HG03354 (cell line): ENCODE results near the gene TMEM170B.

Experiments used
- ATAC-seq: cut with Tn5 transposase; IDR thresholded peaks from one replicate; pipeline ENCODE4 v1.9.1; 2021; ENCODE audit warnings: mild to moderate bottlenecking; ENCODE audit not compliant: unreplicated experiment, poor library complexity, severe bottlenecking

Gene TMEM170B, protein sequence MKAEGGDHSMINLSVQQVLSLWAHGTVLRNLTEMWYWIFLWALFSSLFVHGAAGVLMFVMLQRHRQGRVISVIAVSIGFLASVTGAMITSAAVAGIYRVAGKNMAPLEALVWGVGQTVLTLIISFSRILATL

DNA sequence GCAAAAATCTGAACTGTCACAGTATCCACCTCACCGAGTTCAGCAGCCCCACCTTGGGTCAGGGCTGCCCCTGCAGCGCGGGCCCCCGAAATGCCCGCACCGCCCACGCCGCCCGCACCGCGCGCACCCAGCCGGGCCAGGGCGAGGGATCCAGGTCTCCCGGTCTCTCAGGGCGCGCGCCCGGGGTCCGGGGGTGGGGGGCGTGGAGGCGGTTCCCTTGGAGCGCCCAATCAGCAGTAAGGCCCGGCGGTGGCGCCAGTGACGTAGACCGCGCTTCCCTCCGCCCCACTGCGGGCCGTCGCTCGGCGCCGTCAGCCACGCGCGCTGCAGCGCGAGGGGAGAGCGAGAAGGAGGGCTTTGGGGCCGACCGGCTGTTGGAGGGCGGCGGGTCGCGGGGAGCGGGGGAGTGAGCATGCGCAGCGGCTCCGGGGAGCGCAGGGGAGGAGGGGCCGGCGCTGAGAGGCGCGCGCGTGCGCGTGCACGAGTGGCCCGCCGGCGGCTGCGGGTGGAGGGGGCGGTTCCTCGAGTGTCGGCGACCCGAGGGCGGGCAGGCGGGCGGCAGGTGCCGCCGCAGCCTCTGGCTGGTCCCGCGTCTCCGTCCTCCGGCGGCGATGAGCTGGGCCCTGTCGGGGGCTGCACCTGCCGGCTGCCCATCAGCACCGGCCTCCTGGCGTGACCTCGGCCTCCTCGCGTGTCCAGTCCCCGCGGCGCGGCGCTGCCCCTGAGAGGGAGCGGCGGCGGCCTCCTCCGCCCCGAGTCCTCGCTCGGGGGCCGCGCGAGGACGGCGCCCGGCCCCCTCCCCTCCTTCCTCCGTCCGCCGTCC, at the start of gene TMEM170B:
TMEM170B (plus strand) TSS at position 521 of the 823 bp plus-strand sequence. CDS start 529 bp downstream, outside the sequence.
- peak; percentile 96 for ATAC-seq

DNA sequence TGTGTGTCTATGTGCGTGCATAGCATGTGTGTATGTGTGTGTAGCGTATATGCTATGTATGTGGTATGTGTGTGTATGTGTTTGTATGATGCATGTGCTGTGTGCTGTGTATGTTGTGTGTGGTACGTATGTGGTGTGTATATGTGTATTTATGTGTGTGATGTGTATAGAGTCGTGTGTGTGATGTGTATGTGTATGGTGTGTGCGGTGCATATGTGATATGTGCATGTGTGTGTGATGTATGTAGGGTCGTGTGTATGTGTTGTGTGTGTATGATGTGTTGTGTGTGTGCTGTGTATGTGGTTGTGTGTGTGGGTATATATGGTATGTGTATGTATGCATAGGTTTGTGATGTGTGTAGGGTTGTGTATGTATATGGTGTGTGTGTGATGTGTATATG, 46.6 kb upstream of the TMEM170B start:
- ATAC-seq: no peak

DNA sequence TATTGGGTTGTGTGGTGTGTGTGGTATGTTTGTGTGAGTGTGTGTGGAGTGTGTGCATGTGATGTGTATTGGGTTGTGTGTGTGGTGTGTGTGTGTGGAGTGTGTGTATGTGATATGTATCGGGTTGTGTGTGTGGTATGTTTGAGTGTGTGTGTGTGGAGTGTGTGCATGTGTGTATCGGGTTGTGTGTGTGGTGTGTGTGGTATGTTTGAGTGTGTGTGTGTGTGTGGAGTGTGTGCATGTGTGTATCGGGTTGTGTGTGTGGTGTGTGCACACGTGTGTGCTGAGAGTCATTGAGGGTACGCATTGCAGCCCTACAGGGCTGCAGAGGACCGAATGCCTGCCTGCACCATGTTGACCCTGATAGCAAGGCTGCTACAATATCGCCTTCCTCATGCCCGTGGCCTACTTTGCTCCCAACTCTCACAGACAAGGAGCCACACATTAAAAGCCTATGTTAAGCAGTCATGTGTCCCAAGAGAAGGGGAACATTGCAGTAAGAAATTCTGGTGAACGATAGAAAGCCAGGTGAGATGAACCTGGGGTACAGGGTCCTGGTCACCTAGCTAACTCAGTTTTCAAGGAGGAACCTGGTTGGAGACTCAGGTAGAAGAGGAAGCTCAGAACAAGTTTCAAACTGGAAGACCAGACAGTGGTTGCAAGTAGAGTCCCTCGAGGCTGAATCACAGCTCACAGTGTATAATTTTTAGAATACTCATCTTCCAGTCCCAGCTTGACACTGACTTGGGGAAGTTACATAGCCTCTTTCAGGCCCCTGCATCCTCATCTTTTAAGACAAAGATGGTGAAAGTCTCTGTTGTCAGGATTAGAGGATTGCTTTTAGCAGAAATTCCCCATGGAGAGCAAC, 45.7 kb upstream of the TMEM170B start:
- peak; percentile 36 for ATAC-seq

DNA sequence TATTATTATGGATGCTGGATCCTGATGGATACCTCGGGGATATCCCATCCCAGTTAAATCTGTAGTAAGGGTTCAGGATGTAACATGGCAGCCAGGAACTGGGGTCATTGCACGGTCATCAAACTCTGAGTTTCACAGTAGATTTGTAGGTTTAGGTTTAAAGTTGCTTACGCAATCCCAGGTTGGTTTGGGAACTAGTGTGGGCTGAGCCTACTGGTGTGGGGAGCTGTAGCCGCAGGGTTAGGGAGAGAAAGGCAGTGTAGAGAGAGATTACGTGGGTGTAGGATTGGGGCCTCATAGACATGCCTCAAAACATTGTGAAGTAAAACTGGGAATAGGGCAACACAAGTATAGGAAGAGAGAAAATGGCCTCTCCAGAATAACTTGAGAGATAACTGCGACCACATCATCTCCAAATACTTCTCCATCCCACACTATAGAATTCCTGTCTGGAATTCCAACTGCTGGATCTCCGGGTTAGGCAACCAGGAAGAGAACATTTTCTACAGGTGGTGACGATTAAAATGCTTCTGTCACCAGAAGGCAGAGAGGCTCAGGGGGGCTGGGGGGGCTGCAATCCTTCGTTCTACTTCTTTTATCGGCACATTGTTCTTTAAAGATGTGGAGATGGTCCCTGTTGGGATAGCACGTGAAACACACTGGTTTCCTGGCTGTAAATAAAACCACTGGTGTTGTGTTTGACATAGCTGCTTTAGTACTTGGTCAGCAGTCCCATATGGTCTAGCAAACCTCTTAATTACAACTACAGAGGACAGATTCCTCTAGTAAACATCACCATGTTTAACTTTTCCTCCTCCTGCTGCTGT, 44.9 kb upstream of the TMEM170B start:
- ATAC-seq: no peak

DNA sequence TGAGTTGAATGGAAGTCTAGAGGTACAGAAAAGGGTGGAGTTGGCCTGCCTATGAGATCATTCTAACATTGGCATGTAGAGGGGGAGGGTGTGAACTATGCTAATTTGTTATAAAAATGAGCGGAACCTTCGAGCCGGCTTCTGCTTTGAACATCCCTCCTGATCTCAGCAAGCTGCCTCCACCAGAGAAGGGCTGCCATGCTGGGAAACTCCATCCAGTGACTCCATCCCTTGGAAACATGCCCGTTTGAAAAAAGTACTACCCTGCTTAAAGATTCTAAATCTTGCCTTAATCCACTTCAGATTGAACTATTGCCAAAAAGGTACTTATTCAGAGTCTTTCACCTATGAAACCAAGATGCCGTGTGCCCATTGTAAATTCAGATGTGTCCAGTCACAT, 43.6 kb upstream of the TMEM170B start:
- ATAC-seq: no peak

DNA sequence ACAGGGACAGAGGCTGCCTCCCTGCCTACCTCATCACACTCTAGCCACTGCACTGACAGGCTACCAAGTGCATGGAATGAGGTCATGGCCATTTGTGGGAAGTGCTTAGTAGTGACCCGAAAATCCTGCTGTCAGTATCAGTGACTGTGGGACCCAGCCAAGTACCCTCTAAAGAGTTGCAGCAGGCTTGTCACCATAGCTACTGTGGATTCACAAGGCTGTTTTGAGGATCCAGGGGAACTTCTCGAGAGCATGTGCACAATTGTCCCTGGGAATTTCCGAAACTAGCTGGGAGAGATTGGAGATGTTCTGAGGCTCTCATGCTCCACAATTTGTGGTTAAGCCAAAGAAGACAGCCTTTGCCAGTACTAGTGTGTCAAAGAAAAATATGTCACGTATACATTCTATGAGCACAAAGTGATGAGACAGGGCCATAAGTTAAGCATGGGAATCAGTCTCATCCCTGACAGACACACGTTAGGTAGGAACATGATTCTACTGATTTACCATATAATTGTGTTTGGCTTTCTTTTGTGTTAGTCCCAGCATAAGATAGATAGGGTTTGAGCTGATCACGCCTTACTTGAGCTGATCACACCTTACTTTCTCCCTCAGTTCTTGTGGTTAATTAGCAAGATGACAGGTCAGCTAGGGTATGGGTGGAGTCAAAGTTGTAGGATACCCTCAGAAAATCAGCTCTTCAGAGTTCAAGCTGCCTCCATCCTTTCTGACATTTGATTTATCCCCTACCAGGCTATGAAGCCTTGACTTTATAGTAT, 42.6 kb upstream of the TMEM170B start:
- no peak for ATAC-seq

DNA sequence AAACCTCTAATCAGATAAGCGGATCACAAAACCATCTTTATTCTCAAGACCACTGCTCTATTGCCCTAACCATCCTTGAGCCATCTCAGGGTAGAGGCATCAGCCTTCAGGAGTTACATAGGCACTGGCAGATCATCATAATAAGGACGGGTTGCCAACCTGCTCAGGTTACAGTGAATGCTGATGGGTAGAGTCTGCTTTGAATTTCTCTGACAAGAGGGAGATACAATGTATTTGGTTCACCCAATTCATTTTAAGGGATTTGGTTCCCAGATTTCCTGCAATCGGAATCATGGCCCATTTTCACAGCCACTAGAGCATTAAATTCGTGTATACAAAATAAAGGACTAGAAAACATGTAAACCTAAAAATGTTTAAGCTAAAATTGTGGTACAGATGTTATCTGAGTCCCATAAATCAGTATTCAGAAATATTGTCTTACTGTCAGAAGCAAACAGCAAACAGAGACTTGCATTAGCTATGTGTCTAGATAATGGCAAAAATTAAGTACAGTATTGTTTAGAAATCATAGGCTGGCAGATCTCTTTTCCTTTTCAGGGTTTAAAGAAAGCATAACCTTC, 41.9 kb upstream of the TMEM170B start:
- no peak for ATAC-seq

DNA sequence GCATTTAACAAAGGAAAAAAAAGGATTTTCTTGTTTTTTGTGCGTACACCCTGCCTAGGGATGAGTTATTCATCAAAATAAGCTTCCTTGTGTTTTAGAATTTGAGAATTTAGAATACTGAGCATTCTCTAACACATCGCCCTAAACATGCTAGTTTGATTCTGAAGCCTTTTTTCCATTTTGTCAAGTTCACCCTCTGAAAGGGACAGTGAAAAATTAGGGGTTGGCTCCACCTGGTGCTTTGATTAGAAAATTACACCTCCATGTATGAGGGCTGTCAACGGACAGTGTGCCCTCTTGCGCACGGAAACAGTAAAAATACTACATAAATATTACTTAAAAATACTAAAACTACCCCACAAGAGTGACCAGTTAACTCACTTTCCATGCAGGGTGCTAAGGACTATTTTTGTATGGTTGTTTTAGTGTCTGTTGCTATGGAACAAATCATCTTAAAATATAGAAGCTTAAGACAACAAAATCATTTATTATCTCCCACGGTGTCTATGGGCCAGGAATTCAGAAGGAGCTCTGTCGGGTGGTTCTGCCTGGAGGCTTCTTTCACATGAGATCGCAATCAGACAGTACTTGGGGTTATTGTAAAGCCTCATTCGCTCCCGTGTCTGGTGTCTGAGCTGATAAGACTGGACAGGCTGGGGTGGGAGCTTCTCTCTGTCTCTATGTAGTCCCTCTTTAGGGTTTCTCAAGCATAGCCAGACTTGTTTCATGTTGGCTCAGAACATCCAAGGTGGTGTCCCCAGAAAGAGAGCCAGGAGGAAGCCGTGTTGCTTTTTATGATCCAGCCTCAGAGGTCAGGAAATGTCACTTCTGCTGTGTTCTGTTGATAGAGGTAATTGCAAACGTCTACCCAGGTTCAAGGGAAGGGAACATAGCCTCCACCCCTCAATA, 41.1 kb upstream of the TMEM170B start:
- peak; percentile 61 for ATAC-seq

DNA sequence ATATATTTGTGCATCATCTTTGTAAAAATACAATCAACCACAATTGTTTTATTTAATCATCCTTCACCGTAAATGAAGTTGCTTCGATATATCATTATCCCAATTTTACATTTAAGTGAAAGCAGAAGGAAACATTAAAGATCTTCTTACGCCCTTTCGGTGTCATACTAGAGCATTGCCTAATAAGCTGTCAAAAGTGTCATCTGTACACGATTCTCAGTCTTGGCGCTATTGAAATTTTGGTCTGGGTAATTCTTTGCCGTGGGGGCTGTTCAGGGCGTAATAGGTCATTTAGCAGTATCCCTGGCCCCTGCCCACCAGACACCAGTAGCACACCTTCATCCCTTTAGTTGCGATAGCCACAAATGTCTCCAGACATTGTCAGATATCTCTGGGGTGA, 40.4 kb upstream of the TMEM170B start:
- ATAC-seq: no peak

DNA sequence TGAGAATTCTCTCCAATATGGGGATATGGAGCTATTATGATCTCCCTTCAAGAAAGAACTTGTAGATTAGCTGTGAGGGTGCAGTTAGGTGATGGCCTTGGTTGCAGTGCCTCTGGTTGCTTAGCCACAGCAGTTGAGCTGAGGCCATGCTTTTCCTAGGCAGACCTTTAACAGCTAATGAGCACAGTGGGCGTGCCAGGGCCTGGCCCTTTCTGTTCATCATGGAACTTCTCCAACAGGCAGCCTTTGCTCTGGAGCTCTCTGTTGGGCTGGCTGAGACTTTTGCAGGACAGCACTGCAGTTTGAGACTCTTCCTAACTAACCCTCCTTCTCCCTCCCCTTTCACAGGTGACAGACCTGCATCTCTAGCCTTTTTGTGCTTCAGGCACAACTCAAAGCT, 39.7 kb upstream of the TMEM170B start:
- no peak for ATAC-seq

DNA sequence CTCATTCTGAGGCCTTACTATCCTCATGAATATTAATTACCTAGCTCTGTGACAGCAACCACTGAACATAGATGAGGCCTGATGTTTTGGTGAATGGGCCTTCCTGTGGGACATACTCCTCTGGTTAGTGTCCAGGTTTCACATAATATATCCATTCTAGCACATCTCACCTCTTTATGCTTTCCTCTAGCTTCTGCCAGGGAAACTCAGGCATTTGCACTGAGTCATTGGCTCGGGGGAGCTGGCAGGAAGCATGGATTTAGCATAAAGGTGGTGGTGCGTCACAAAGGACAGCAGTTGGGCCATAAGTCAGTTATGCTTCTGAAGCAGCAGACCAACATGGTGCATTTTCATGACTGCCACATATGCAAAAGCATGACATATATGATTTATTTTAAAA, 37.5 kb upstream of the TMEM170B start:
- ATAC-seq: no peak

DNA sequence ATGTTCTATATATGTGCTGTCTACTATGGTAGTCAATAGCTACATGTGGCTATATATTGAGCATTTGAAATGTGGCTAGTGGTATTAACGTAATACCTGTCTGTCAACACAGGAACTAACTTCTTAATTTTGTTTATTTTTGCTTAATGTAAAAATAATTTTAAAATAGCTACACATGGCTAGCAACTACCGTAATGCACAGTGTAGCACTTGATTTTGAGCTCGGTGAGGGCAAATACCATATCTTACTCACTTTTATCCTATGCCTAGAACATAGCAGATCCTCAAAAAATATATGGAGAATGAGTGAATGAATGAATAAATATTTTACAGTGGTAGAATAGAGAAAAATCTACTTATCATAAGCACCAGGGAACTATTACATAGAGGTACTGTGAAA, 28.1 kb upstream of the TMEM170B start:
- no peak for ATAC-seq

DNA sequence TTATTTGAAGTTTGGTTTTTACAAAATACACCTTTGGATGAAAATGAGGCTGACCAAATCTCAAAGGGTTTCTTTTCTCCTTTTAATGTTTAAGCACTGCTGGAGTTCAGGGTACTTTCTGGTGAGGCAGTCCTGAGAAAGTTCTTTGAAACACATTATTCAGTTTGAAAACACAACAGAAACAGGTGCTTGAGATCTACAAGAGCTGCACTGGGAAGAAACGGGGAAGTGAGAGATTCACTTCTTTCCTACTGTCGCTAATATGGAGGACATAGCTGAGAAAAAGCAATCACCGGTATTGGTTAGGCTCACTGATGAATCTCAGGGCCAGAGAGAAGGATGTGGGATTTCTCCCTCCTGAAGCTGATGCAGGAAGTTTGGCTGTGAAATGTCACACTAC, 22.9 kb upstream of the TMEM170B start:
- ATAC-seq: peak; percentile 89

DNA sequence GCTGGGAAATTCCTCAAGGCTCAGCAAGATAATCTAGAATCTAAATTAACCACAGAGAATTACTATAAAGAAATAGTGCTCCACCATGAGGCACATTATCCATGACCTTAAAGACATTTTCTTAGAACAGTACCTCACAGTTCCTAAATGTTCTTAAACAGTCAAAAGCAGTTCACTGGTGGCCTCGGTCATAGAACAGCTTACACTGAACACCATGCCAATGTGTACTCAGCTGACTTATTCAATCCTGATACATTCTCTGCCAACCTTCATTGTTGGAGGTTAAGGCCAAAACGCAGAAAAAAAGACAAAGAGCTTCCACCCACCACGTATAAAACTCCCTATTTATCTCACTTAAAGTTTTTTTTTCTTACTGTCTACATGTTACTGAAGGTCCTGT, 21.8 kb upstream of the TMEM170B start:
- no peak for ATAC-seq

DNA sequence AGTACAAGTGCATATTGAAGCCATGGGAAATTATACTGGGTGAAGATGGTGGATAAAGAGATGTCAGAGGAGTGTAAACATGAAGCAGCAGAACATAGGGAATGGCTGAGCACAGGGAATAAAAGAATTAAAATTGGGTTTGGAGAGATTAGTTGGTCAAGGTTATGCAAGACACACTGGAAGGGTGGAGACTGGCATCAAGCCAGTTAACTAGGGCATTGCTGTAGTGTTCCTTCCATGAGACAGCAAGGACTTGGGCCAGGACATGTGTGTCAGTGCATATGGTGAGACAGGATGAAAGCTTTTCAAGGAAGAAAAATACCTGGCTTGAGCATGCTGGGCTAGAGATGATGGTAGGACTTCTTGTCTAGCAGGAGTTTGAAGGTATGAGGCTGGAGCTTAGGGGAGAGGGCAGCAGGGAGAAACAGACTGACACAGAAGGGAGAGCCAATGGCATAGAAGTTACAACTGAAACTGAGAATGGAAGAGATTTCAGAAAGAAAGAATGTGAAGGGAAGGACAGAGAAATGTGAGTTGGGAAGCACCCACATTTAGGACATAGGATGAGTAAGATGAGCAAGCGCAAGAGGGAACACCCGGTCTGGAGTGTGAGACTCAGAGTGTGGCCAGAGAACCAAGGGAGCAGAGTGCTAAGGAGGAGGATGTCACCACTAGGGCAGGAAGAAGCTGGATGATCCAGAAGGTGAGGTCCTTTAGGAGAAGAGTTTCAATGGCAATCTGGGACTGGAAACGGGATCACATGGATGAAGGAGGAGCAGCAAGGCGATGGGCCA, 14.5 kb upstream of the TMEM170B start:
- ATAC-seq: no peak

DNA sequence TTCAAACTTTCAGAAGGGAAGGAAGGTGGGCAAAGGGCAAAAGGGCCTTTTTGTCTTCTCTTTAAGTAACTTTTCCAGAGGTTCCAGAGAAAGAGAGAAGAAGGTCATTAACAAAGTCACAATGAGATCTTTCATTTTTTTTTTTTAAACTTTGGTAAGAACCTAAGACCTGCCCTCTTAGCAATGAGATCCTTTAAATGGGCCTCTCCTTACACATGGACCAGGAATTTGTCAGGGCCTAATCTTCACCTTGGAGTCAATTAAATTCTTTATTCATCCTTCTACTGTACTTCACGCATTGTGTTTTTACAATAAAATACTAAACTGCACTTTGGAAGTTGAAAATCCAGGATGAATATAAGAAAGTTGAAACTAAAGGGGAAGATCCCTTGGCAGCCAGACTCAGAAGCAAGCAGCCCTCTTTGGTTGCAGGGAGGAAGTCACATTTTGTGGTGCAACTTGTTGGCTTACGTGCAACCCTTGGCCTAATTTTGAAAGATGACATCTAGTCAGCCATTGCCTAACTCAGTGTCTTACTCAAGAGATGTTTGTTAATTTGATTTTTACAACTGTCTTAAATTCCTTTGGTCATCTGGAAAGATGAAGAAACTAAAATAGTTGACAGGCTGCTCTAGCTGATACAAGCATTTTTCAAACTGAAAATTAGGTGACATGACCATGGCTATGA, 11.9 kb upstream of the TMEM170B start:
- ATAC-seq: no peak

DNA sequence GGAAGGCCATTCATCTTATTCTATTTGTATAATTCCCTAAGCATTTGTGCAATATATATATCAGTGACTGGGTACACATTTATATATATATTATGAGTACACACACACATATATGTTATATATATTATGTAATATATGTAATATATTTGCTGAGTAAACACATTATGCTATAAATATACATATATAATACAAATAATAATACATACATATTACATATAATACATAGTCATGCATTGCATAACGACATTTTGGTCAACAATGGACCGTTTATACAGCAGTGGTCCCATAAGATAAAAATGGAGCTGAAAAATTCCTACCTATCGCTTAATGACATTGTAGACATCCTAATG, 11.4 kb upstream of the TMEM170B start:
- ATAC-seq: no peak
